NCI-H748 treated with DMSO at 0.1 percent for 48 hours (cell line): ENCODE measurements around the gene OPA3.
A peak's percentile ranks its signal among the peaks of the same experiment; 100 is the strongest.

Experiments used
- DNase-seq: peaks from one replicate; lab custom pipeline; 2025; lab: John Stamatoyannopoulos, UW

OPA3 gene

GRCh38 chr19:45598267-45599001 is 13.8 kb upstream of the OPA3 start:
- DNase-seq: no peak

- no peak for DNase-seq
Observed at GRCh38 chr19:45597425-45598111, 13.0 kb upstream of the OPA3 start.

GRCh38 chr19:45595814-45596213 is 11.2 kb upstream of the OPA3 start:
- no peak for DNase-seq

- no peak for DNase-seq
Observed at GRCh38 chr19:45593520-45593919, 8.9 kb upstream of the OPA3 start.

- DNase-seq: no peak
Observed at GRCh38 chr19:45592366-45592765, 7.8 kb upstream of the OPA3 start.

GRCh38 chr19:45591638-45592005 is 7.0 kb upstream of the OPA3 start:
- DNase-seq: no peak

- no peak for DNase-seq
Observed at GRCh38 chr19:45591004-45591637, 6.5 kb upstream of the OPA3 start.

- DNase-seq: no peak
Observed at GRCh38 chr19:45590300-45591003, 5.8 kb upstream of the OPA3 start.

- DNase-seq: no peak
Observed at GRCh38 chr19:45589768-45590167, 5.2 kb upstream of the OPA3 start.

GRCh38 chr19:45587873-45588272 is 3.3 kb upstream of the OPA3 start:
- DNase-seq: no peak

- no peak for DNase-seq
Observed at GRCh38 chr19:45585158-45585577, 566 bp upstream of the OPA3 start.

GRCh38 chr19:45581576-45581975 is 3.0 kb downstream of the OPA3 start:
- DNase-seq: no peak

- no peak for DNase-seq
Observed at GRCh38 chr19:45578861-45579260, 5.7 kb downstream of the OPA3 start.

- no peak for DNase-seq
Observed at GRCh38 chr19:45577111-45577905, 7.3 kb downstream of the OPA3 start.

- no peak for DNase-seq
Observed at GRCh38 chr19:45576682-45577081, 7.9 kb downstream of the OPA3 start.

- DNase-seq: no peak
Observed at GRCh38 chr19:45575216-45575615, 9.4 kb downstream of the OPA3 start.

GRCh38 chr19:45574526-45574925 is 10.1 kb downstream of the OPA3 start:
- no peak for DNase-seq

GRCh38 chr19:45571457-45572220 is 13.0 kb downstream of the OPA3 start:
- no peak for DNase-seq

GRCh38 chr19:45569619-45570421 is 14.8 kb downstream of the OPA3 start:
- peak; percentile 59 for DNase-seq

- no peak for DNase-seq
Observed at GRCh38 chr19:45568732-45569131, 15.9 kb downstream of the OPA3 start.
